Neural progenitor cell (in vitro differentiated cells): ENCODE data around the gene AFG1L.

Experiments used
- CTCF ChIP-seq: fragments of 200-600 bp; sonication (generic); IDR thresholded peaks from 2 replicates; pipeline ENCODE4 v1.5.1; 2017; ENCODE audit warnings: antibody characterized with exemption, mild to moderate bottlenecking
- EZH2 ChIP-seq: fragments of 200-600 bp; sonication (generic); IDR thresholded peaks from 2 replicates; pipeline ENCODE4 v1.6.1; 2017; ENCODE audit warnings: antibody characterized with exemption, mild to moderate bottlenecking, moderate library complexity
- EZH2phosphoT487 ChIP-seq: fragments of 200-600 bp; sonication (generic); IDR thresholded peaks from 2 replicates; pipeline ENCODE4 v1.6.1; 2017; ENCODE audit warnings: antibody characterized with exemption

- no peak for TF ChIP-seq CTCF
- TF ChIP-seq EZH2phosphoT487: peak; percentile 13
- no peak for TF ChIP-seq EZH2
Observed at GRCh38 chr6:108561742-108562502, 267.1 kb downstream of the AFG1L start.
